ENCODE results near the gene DYNLT4.

GRCh38 chr1:44780583-44781121, 26.5 kb downstream of the DYNLT4 start:
- TF ChIP-seq POLR2A (IDR thresholded peaks at IDR 0.05) (no peak), CTCF (IDR thresholded peaks at IDR 0.05) (no peak)

Measured in adrenal gland (tissue), 5 donors.